ENCODE results near the gene GRAMD4.
"Not testable (repeated sequence)": the region's sequence is repeated elsewhere in the genome, so short reads cannot be mapped to it uniquely, and the experiment has no call there.

Gene GRAMD4

GRCh38 chr22:46632646-46633249, 12.6 kb downstream of the GRAMD4 start:
- POLR2A ChIA-PET: no interaction called here
- H3K27ac ChIP-seq (ENCODE audit: insufficient read depth in 1 of 2, low read depth in 1 of 2, low read length in 2 of 2, poor library complexity in 1 of 2, severe bottlenecking in 2 of 2): no peak overlapping the region
- 91% methylated on average over 14 of the region's 18 CpGs for WGBS (ENCODE audit: insufficient coverage)

GRCh38 chr22:46633334-46633890, 13.2 kb downstream of the GRAMD4 start:
- Histone ChIP-seq H3K4me1 (ENCODE audit: control extremely low read depth in 1 of 4, control insufficient read depth in 4 of 4, insufficient read depth in 4 of 4, low read length in 3 of 4) (peaks cover 0 to 9% (median 0%) of the 10 kb centered on the region in 4 experiments), H3K27ac (ENCODE audit: insufficient read depth in 1 of 2, low read depth in 1 of 2, low read length in 2 of 2, poor library complexity in 1 of 2, severe bottlenecking in 2 of 2) (no peak overlapping the region), H3K36me3 (ENCODE audit: control insufficient read depth in 4 of 4, insufficient read depth in 4 of 4, low read length in 3 of 4) (peaks cover 4 to 28% (median 20%) of the 10 kb centered on the region in 4 experiments), H3K27me3 (replicated peaks in 2 of 5; ENCODE audit: control insufficient read depth in 4 of 5, insufficient read depth in 5 of 5, low read length in 4 of 5) (no peaks in the 10 kb centered on the region), H3K9me3 (ENCODE audit: control extremely low read depth in 1 of 5, control insufficient read depth in 4 of 5, insufficient read depth in 2 of 5, low read depth in 1 of 5, low read length in 4 of 5) (no peaks in the 10 kb centered on the region), H3K4me3 (ENCODE audit: control insufficient read depth in 1 of 7, extremely low read depth in 1 of 7, insufficient read depth in 4 of 7, low read depth in 2 of 7, low read length in 6 of 7) (no peak overlapping the region)
- WGBS (ENCODE audit: insufficient coverage): 92% methylated on average over 9 of the region's 10 CpGs
- DNase-seq: no peak
- ChIA-PET POLR2A (interaction anchor here (0.5 kb wide), 1 partner anchor 9 kb away, joined by 5 read pairs; no protein-coding TSS in a partner anchor), CTCF (no interaction called here)

More at GRCh38 chr22:46632646-46633249, 12.6 kb downstream of the GRAMD4 start:
- Histone ChIP-seq H3K27me3 (replicated peaks in 2 of 5; ENCODE audit: control insufficient read depth in 4 of 5, insufficient read depth in 5 of 5, low read length in 4 of 5) (no peaks in the 10 kb centered on the region), H3K36me3 (ENCODE audit: control insufficient read depth in 4 of 4, insufficient read depth in 4 of 4, low read length in 3 of 4) (peaks cover 0 to 28% (median 21%) of the 10 kb centered on the region in 4 experiments), H3K4me3 (ENCODE audit: control insufficient read depth in 1 of 7, extremely low read depth in 1 of 7, insufficient read depth in 4 of 7, low read depth in 2 of 7, low read length in 6 of 7) (no peak overlapping the region), H3K4me1 (ENCODE audit: control extremely low read depth in 1 of 4, control insufficient read depth in 4 of 4, insufficient read depth in 4 of 4, low read length in 3 of 4) (peaks cover 0 to 9% (median 0%) of the 10 kb centered on the region in 4 experiments), H3K9me3 (ENCODE audit: control extremely low read depth in 1 of 5, control insufficient read depth in 4 of 5, insufficient read depth in 2 of 5, low read depth in 1 of 5, low read length in 4 of 5) (no peaks in the 10 kb centered on the region)
- DNase-seq: no peak
- CTCF ChIA-PET: no interaction called here

DNA sequence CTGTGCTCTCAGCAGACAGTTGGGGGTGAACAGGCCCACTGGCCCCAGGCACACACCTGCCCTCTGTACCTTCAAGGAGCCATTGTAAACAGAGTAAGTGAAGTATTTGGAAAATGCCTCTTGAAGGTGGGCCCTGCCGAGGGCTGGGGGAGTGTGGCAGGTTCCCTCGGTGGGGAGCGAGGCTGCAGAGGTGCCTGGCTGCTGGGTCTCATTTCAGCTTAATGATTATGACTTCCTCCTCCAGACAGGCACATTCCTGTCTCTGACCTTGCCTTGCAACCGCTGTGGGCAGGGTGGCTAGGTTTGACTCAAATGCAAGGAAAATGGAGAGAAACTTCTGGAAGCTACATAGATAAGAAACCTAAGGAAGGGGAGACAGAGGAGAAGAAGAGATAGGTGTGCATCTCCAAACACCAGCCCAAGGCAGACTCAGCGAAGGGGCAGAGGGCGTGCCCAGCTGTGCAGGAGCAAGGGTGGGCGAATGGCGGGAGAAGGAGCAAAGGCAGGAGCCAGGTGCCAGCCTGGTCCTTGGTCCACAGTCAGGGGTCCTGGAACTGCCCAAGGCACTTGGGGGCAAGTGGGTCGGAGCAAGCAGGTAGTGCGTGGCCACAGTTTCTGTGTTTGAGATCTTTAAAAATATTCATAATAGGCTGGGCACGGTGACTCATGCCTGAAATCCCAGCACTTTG, 14.0 kb downstream of the GRAMD4 start:
- ChIA-PET POLR2A (interaction anchor here (0.5 kb wide), 1 partner anchor 9 kb away, joined by 5 read pairs; no protein-coding TSS in a partner anchor), CTCF (no interaction called here)
- Histone ChIP-seq H3K27me3 (replicated peaks in 2 of 5; ENCODE audit: control insufficient read depth in 4 of 5, insufficient read depth in 5 of 5, low read length in 4 of 5) (no peaks in the 10 kb centered on the region), H3K4me1 (ENCODE audit: control extremely low read depth in 1 of 4, control insufficient read depth in 4 of 4, insufficient read depth in 4 of 4, low read length in 3 of 4) (peaks cover 0 to 9% (median 0%) of the 10 kb centered on the region in 4 experiments), H3K9me3 (ENCODE audit: control extremely low read depth in 1 of 5, control insufficient read depth in 4 of 5, insufficient read depth in 2 of 5, low read depth in 1 of 5, low read length in 4 of 5) (no peaks in the 10 kb centered on the region), H3K4me3 (ENCODE audit: control insufficient read depth in 1 of 7, extremely low read depth in 1 of 7, insufficient read depth in 4 of 7, low read depth in 2 of 7, low read length in 6 of 7) (no peak overlapping the region), H3K27ac (ENCODE audit: insufficient read depth in 1 of 2, low read depth in 1 of 2, low read length in 2 of 2, poor library complexity in 1 of 2, severe bottlenecking in 2 of 2) (no peak overlapping the region), H3K36me3 (ENCODE audit: control insufficient read depth in 4 of 4, insufficient read depth in 4 of 4, low read length in 3 of 4) (peaks cover 8 to 33% (median 25%) of the 10 kb centered on the region in 4 experiments)
- 90% methylated on average over 8 of the region's 11 CpGs for WGBS (ENCODE audit: insufficient coverage)
- no peak for DNase-seq

- 100% methylated on average over 3 of the region's 30 CpGs for WGBS (ENCODE audit: insufficient coverage)
- ChIA-PET CTCF (interaction anchor here (1.2 kb wide), 1 partner anchor 72 kb away, joined by 6 read pairs; no protein-coding TSS in a partner anchor), POLR2A (interaction anchor here (0.7 kb wide), 1 partner anchor 25 kb away, joined by 4 read pairs; no protein-coding TSS in a partner anchor)
- not testable (repeated sequence) for H3K9me3 ChIP-seq (ENCODE audit: control extremely low read depth in 1 of 5, control insufficient read depth in 4 of 5, insufficient read depth in 2 of 5, low read depth in 1 of 5, low read length in 4 of 5); H3K4me1 ChIP-seq (ENCODE audit: control extremely low read depth in 1 of 4, control insufficient read depth in 4 of 4, insufficient read depth in 4 of 4, low read length in 3 of 4); H3K27ac ChIP-seq (ENCODE audit: insufficient read depth in 1 of 2, low read depth in 1 of 2, low read length in 2 of 2, poor library complexity in 1 of 2, severe bottlenecking in 2 of 2); H3K4me3 ChIP-seq (ENCODE audit: control insufficient read depth in 1 of 7, extremely low read depth in 1 of 7, insufficient read depth in 4 of 7, low read depth in 2 of 7, low read length in 6 of 7); H3K27me3 ChIP-seq (replicated peaks in 2 of 5; ENCODE audit: control insufficient read depth in 4 of 5, insufficient read depth in 5 of 5, low read length in 4 of 5); DNase-seq
- peaks cover 10 to 42% (median 26%) of the 10 kb centered on the region in 4 experiments for H3K36me3 ChIP-seq (ENCODE audit: control insufficient read depth in 4 of 4, insufficient read depth in 4 of 4, low read length in 3 of 4)
These were observed 14.9 kb downstream of the GRAMD4 start for GRCh38 chr22:46634973-46635685.

GRCh38 chr22:46635756-46636155, 15.6 kb downstream of the GRAMD4 start:
- CTCF ChIA-PET: interaction anchor here (0.7 to 1.2 kb wide), 2 partner anchors 9 to 73 kb away, joined by 3 to 6 read pairs; no protein-coding TSS in a partner anchor
- Histone ChIP-seq H3K27me3 (replicated peaks in 2 of 5; ENCODE audit: control insufficient read depth in 4 of 5, insufficient read depth in 5 of 5, low read length in 4 of 5) (no peaks in the 10 kb centered on the region), H3K4me3 (ENCODE audit: control insufficient read depth in 1 of 7, extremely low read depth in 1 of 7, insufficient read depth in 4 of 7, low read depth in 2 of 7, low read length in 6 of 7) (no peak overlapping the region), H3K9me3 (ENCODE audit: control extremely low read depth in 1 of 5, control insufficient read depth in 4 of 5, insufficient read depth in 2 of 5, low read depth in 1 of 5, low read length in 4 of 5) (no peaks in the 10 kb centered on the region), H3K4me1 (ENCODE audit: control extremely low read depth in 1 of 4, control insufficient read depth in 4 of 4, insufficient read depth in 4 of 4, low read length in 3 of 4) (peaks cover 0 to 9% (median 0%) of the 10 kb centered on the region in 4 experiments), H3K36me3 (ENCODE audit: control insufficient read depth in 4 of 4, insufficient read depth in 4 of 4, low read length in 3 of 4) (peaks cover 10 to 40% (median 23%) of the 10 kb centered on the region in 4 experiments), H3K27ac (ENCODE audit: insufficient read depth in 1 of 2, low read depth in 1 of 2, low read length in 2 of 2, poor library complexity in 1 of 2, severe bottlenecking in 2 of 2) (no peak overlapping the region)
- no peak for DNase-seq
- POLR2A ChIA-PET: interaction anchor here (0.7 kb wide), 1 partner anchor 25 kb away, joined by 4 read pairs; no protein-coding TSS in a partner anchor
- 94% methylated on average over 9 of the region's 11 CpGs for WGBS (ENCODE audit: insufficient coverage)

DNA sequence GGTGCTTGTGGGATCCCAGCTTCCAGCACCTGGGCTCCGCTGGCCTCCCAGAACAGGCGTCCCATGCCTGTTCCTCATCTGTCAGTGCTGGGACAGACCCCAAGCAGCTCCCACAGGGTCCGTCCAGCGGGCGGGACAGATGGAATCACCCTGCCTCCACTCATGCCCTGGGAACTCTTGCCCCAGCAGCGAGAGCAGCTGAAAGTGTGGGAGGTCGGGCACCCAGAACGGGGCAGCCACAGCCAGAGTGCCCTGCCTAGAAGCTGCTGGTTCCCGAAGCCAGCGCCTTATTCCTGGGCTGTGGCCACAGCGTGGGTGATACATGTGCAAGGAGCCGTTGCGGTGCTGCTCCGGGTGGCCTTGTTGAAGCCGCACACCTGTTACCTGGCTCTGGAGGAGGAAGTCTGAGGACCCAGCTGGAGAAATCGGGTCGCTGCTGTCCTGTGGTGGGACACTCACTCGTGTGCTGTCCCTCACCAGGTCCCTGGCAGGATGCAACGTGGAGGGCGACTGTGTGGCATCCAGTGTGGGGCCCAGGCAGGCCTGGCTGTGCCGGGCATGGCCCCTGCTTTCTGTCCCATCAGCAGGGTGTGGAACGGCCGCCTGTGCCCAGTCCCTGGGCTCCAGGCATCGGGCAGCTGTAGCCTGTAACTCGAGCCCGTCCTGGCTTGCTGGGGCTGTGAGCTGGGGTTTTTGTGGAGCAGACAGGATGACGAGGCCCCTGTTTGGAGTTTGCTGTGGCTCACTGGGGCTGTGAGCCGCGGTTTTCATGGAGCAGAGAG, 16.2 kb downstream of the GRAMD4 start:
- H3K27ac ChIP-seq (ENCODE audit: insufficient read depth in 1 of 2, low read depth in 1 of 2, low read length in 2 of 2, poor library complexity in 1 of 2, severe bottlenecking in 2 of 2): no peak overlapping the region
- CTCF ChIA-PET: interaction anchor here (0.7 to 1.2 kb wide), 2 partner anchors 9 to 73 kb away, joined by 3 to 6 read pairs; no protein-coding TSS in a partner anchor

More for the DNA sequence above, 16.2 kb downstream of the GRAMD4 start:
- Histone ChIP-seq H3K9me3 (ENCODE audit: control extremely low read depth in 1 of 5, control insufficient read depth in 4 of 5, insufficient read depth in 2 of 5, low read depth in 1 of 5, low read length in 4 of 5) (no peaks in the 10 kb centered on the region), H3K4me1 (ENCODE audit: control extremely low read depth in 1 of 4, control insufficient read depth in 4 of 4, insufficient read depth in 4 of 4, low read length in 3 of 4) (peaks cover 0 to 9% (median 0%) of the 10 kb centered on the region in 4 experiments), H3K27me3 (replicated peaks in 2 of 5; ENCODE audit: control insufficient read depth in 4 of 5, insufficient read depth in 5 of 5, low read length in 4 of 5) (no peaks in the 10 kb centered on the region), H3K4me3 (ENCODE audit: control insufficient read depth in 1 of 7, extremely low read depth in 1 of 7, insufficient read depth in 4 of 7, low read depth in 2 of 7, low read length in 6 of 7) (no peak overlapping the region), H3K36me3 (ENCODE audit: control insufficient read depth in 4 of 4, insufficient read depth in 4 of 4, low read length in 3 of 4) (peaks cover 10 to 36% (median 23%) of the 10 kb centered on the region in 4 experiments)
- no peak for DNase-seq
- 96% methylated on average over 23 of the region's 29 CpGs for WGBS (ENCODE audit: insufficient coverage)
- POLR2A ChIA-PET: interaction anchor here (0.7 kb wide), 1 partner anchor 24 kb away, joined by 4 read pairs; no protein-coding TSS in a partner anchor
